RPMI7951 (cell line): ENCODE measurements around the gene LYRM2. TPM values are rescaled to one million over a fixed set of nuclear protein-coding genes. Genes with fewer than 3 reads are reported as not detected.
A peak's percentile ranks its signal among the peaks of the same experiment; 100 is the strongest.

Experiments
- DNase-seq: peaks from one replicate; pipeline ENCODE4 v3.0.0-alpha.2; 2012; ENCODE audit warnings: low read depth
- total RNA-seq: library from RNA; depleted of rRNA; stranded (reverse); fragments of >200 nt; shearing (Covaris generic); gene quantifications from 2 replicates; pipeline ENCODE4 v1.2.3, GENCODE V29; 2014; rRNA removed

Gene LYRM2, protein sequence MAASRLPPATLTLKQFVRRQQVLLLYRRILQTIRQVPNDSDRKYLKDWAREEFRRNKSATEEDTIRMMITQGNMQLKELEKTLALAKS
- 24.5 and 29.1 TPM in 2 replicates for total RNA-seq

DNA sequence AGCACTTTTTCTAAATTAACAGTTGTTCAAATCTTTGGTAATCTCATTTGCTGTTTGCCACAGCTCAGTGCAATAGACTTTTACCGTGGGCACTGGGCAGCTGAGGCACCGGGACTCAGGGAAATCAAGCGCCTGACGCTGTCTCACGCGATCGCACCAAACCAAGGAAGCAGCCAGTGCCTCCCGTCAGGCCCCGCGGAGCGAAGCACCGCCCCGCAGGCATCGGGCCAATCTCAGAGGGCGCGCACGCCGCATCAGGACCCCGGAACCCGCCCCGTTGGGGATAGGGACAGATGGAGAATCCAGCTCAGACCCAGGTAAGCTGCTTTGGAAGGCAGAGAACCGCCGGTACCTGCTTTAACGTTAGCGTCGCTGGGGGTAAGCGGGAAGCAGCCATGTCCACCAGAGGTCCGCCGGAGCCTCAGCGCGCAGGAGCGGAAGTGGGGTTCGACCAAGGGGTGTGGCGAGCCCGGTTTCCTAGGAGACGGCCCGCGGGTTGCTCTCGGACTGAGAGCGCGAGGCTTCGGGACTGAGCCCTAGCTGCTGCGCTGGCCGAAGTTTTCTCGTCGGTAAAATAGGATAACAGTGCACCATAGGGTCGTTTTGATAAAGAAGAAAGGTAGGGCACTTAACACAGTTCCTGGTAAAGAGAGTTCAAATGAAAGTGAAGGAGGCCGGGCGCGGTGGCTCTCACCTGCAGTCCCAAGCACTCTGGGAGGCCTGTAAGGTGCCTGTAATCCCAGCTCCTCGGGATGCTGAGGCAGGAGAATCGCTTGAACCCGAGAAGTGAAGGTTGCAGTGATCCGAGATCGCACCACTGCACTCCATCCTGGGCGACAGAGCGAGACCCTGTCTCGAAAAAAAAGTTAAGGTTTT lies at the start of gene LYRM2:
TSS of gene LYRM2 (minus strand) at position 428 of the 876 bp plus-strand sequence. CDS start at position 397, 31 bp downstream.
- peak; percentile 91 for DNase-seq

DNA sequence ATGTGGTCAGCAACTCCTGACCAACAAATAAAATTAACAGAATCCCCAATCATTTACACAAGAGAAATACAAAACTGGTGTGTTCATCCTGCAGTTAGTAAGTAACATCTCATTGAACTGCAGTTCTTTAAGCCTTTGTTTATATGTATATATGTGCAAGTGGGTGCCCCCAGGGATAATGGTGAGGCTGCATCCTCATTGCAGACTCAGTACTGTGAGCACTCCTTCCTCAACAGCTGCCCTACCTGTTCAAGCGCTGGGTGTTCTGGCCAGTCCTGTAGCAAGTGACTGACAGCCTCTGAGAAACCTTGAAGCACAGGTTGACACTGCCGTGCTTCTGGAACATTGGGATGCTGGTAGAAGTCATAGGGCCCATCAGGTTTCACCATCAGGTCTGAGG lies 49.8 kb upstream of the LYRM2 start:
- no peak for DNase-seq

DNA sequence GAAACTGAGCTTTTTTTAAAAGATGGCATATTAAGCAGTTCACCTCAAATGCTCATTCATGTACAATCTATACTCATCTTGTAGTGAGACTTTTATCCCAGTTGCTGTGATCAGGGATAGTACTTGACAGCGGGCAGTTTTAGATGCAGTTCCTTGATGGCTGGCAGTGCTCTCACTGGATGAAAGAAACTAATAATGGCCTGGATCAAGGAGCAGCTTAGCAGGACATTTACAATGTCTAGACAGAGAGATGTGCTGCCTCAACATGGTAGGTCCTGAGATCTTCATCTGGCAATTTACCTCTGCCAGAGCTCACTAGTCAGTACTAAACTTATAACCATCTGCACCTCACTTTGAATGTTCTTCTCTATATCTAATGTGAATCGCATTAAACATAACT lies 46.8 kb upstream of the LYRM2 start:
- no peak for DNase-seq

DNA sequence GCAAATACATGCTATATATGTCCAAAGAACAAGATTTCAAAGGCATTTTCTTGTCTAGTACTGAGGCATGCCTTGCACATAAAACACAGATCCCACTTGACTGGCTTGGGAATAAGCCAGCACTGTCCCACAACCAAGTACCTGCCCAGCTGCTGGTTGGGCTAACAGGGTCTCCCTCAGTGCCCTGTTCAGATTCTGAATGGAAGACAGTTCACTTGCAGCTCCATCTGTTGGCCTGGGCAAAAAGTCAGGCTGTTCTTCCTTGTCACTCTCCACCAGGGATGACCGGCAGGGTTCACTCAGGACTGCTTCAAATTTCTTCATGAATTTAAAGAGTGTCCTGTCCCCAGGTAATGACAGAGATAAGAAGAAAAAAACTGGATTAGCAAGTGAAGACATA lies 44.4 kb upstream of the LYRM2 start:
- no peak for DNase-seq

DNA sequence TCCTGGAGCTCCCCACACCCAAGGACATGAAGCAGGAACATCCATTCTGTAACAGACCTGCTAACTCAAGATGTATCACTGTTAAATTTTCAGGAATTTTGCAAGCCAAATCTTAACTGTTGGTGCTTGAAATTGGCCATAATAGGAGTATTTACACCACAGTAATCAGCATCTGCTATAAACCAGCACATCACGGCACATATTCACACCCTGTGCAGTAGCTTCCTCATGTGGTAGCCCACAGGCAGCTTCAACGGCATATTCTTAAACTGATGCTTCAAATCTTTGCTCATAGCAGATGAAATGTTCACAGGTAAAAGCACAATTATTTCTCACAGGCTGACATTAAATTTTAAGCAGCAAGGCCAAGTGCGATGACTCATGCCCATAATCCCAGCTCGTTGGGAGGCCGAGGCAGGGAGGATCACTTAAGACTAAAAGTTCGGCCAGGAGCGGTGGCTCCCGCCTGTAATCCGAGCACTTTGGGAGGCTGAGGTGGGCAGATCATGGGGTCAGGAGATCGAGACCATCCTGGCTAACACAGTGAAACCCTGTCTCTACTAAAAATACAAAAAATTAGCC lies 43.5 kb upstream of the LYRM2 start:
- DNase-seq = no peak

DNA sequence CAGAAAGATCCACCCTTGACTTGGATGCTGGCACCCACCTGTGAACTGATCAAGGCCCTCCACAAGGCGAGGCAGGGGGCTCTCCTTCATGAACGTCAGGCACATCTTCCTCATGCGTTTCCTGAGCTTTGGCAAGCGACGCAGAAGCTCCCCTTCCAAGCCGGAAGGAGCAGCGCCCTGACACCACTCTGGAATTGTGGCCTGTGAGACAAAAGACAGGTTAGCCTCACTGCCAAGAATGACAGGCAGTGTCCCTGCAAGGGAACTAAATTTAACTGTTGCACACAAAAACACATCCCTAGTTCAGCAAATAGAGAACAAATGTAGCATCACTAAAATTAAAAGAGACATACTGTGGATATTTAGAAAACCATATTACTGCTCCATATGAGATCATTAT lies 42.0 kb upstream of the LYRM2 start:
- DNase-seq = no peak

DNA sequence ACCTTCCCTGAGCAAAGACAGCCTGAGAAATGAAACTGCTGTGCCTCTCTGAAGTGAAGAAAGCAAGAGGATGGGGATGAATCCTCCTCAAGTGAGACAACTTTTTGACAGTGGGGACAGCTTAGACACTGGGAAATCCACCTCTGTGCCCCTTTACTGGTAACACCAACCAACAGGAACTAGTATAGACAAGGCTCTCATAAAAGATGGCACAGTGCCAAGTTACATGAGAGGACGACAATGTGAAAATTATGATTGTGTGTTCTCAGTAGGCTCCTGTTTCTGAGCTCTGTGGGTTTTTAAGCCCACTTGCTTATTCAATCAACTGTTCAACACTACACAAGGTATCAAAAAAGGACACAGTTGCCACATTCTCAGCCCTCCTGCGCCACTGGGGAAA lies 41.6 kb upstream of the LYRM2 start:
- DNase-seq = no peak

DNA sequence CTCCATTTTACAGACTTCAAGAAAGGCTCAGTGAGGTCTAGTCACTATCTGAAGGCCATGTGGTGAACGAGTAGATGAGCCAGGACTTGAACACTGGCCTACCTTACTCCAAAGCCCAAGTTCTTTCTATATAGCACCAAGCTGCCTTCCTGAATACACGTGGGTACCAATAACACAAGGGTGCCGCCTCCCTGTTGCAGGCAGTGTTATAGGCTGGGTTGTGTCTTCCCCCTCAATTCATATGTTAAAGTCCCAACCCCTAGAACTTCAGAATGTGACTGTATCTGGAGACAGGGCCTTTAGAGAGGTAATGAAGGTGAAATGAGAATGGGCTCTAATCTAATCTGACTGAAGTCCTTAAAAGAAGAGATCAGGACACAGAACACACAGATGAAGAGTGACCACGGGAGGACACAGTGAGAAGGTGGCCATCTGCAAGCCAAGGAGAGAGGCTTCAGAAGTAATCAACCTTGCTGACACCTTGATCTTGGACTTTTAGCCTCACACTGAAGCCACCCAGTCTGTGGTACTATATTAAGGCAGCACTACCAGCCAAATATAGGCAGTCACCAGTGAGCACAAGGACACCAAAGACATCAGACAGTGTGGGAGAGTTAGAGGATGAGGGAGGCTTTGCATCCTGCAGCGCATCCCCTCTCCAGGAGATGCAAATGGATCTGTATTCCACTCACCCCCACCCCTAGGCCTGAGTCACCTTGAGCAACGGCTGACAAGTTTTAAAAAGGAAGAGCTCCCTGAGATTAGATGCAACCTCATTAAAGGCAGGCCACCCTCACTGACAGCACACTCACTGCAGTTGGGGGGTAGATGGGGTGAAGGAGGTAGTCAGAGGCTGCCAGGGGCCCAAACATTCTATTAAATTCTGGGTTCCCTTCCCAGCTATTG lies 40.9 kb upstream of the LYRM2 start:
- DNase-seq = no peak

DNA sequence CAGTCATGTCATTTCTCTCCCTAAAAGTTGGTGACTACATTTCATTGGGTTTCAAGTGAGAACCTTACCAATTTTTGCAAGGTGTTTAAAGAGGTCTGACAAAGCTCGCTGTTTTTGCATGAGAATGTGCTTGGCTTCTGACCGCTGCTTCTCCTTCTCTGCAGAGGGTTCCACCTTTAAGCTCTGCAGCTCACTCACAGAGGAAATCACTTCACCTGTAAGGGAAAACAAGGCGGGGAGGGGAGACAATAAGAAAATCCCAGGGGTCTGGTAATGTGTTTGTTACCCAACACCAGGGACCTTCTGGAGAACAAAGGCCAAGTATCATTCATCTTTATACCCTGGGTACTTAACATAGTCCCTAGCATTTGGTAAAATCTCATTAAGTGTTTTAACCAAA lies 40.0 kb upstream of the LYRM2 start:
- DNase-seq = no peak

DNA sequence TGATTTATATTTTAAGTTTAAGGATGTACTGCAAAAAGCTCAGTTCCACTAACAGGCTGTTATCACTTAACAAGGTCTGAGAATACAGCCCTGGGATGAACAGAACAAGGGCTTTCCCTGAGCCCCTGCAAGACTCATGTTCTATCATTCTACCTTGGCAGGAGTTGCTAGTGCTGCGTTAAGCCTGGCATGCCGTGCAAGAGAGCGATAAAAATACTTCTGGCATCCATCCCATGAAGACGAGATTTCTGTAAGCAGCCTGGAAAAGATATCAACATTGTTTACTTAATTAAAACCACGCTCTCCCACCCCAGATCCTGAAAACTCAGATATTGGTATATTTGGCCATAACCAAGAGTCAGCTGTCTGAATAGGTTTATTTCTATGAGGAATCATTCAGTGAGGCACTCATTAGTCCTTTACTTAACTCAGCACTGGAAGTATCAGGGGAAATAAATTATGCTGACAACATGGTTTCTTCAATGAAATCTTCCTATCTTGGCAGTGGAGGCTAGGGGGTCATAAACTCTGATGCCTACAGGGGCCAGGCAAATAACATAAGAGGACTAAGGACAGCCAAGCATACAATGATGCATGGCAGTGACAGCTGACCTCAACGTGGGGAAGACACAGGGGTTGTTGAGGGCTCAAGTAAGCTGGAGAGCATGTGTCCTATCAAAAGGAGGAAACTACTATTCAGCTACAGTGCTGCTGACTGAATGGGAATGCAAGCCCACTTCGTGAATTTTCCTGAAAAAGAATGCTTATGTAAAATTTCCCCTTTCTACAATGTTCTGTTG lies 37.6 kb upstream of the LYRM2 start:
- no peak for DNase-seq

DNA sequence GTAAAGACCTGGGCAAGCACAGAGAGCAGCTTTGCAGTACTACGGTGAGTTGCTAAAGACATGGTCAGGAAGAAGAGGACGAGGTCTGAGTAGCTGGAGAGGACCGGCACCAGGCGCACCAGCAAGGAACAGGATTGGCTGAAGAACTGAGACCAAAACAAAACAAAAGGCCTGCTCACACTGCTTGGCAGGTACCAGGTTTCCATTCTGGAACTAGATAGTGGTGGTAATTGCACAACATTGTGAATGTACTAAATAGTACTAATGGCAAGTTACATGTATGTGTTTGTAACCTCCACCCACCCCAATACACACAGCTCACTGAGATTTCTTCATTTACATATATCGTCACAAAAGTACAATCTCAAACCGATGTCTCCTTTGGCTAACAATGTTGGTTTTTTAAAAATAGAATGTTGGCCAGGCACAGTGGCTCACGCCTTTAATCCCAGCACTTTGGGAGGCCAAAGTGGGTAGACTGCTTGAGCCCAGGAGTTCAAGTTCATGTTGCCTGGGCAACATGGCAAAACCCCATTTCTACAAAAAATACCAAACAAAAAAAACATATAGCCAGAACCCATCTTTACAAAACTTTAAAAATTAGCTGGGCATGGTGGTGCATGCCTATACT lies 32.5 kb upstream of the LYRM2 start:
- DNase-seq = no peak

DNA sequence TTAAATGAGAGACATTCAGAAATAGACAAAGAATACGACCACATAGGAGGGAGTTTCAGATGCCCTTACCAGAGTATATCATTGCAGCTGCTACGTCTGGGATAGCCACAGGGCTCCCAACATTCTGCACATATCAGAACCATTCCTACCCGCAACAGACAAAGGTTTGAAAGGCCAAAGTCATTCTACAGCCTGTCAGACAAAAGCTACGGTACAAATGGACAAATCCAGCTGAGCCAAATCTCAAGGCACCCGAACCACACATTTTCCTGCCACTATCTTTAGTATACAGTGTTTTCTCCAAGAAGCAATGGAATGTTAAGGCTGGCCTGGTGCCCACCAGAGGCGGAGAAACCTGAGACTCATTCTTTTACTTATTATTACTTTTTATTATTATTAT lies 30.5 kb upstream of the LYRM2 start:
- no peak for DNase-seq

DNA sequence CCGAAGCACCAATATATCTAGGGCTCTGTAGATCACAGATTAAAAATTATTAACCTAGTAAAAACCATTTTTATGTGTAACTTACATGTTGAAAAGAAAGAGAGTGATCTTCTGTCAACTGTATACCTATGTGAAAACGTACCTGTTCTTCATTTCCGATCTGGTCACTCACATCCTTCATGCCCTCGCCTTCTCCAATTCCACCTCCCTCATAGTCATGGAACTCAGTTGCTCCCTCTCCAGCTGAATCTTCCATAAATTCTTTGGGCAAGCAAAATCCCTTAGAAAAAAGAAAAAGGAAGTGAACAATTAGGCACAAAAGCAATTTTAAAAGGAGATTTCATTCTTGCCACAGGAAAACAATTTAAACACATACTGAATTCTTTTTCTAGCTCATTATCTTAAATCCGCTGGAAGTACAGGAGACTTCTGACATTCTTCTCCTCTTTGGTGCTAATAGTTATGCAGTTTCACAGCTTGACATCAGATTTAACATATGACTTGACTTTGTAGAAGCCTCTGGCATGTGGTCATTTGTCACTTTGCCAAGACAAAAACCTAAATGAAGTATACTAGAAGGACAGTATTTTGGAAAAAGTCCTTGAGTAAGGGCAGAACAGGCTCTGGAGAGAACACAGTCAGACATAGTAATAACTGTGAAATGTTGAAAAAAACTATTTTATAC lies 29.5 kb upstream of the LYRM2 start:
- DNase-seq = no peak

DNA sequence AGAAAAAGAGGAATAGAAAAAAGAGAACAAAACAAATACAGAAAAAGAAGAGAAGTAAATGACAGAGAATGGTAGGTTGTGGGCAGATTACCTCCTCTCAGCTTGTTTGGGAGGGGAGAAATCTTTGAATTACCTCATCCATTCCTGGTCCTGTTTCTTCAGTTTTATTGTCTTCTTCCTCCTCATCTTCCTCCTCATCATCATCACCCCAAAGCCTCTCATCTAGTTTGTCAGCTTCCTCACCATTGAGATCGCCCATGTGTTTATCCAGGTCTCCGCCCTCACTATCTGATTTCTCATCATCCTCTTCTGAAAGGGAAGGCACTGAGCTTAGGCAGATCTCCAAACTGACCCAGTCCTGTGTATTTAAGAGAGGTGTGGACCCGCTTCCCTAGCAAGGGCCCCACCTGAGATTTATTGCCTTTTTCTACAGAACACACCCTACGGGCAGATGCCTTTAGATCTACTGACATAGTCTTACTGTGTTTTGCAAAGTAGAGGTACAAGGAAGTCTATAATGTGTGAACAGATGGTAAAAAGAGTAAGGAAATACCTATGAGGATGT lies 24.2 kb upstream of the LYRM2 start:
- no peak for DNase-seq

DNA sequence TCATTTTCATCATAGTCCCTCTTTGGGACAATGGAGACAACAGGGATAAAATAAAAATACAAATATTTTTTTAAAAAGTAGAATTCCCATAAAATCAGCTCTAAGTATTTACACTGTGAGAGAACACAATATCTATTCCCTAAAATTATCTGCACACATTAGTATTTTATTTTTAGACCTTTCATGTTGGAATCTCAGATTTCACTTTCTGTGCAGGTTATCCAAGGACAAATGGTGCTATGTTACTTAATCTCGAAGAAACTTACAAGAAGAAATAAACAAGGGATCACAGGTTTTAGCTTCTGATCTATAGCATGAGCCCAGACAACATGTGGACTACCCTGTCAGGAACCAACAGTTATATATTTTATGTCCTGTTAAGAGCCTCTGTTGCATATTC lies 23.0 kb upstream of the LYRM2 start:
- DNase-seq = no peak

DNA sequence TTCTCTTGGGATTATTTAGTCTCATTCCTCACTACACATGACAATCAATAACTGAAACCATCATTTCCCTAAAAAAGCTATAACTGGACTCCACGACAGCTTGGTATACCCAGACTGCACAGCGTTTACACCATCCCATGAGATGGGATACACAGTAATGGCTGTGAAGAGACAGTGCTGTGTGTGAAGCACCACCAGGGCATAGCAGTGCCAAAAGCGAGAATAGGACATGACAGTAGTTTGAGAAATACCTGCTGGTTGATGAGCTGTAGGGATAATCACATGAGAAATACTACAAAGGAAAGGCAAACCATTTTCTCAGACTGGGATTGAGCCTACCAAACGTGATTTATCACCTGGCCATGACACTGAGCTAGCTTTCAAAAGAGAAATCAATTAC lies 22.4 kb upstream of the LYRM2 start:
- DNase-seq = no peak

DNA sequence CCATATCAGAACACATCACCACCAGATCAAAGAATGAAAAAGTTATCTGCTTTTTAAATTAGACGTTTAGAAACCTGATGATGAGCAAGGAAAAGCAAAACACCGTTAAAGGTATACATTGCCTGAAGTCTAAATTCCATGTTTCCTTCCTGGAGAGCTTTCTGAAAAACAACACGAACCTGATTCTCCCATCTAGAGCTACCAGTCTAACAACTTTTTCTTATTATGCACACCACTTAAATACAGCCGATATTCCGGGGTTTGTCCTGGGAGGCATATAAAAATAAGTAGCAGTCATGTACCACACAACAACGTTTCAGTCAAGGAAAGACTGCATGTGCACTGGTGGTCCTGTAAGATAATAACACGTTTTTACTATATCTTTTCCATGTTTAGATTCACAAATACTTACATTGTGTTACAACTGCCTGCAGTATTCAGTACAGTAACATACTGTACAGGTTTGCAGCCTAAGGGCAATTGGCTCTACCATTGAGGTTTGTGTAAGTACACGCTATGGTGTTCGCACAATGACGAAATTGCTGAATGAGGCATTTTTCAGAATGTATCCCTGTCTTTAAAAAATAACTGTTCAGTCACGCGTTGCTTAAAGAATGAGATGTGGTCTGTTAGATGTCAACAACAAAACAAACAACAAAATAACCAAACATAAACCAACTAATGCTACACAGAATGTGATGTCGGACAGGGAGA lies 19.1 kb upstream of the LYRM2 start:
- DNase-seq = no peak

DNA sequence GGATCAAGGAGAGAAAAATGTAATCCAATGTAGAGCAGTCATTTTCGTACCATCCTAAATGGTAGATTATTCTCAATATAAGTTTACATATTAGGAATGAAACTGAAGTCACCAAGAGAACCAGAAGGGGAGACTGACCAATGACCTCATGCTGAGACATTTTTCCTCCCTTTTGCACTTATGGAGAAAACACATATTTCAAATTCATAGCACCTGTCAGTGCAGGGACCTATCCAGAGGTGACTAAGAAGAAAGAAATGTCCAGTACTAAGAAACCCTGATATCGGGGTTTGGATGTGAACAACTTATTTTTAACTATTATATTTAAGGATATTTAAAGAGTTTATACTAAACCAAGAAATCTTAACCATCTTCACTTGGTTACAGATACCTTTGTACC lies 16.6 kb upstream of the LYRM2 start:
- no peak for DNase-seq

DNA sequence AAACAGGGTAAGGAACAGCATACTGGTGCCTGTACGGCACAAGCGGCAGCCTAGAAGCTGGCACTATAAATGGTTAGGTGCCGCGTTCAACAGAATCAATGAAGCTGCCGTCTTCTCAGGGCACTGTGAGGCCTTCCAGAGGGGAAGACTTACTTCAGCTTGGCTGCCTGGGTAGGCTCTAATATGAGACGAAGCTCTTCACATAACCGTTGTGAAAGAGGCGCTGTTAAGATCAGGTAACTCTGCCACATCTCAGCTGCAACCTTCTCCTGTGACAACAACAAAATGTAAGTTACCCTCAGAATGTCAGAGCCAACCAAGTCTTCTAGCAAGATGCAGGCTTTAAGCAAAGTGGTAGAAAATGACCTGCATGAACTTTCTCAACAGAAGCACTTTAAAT lies 12.0 kb upstream of the LYRM2 start:
- no peak for DNase-seq
